Neural crest cell (in vitro differentiated cells): ENCODE measurements around the gene RNF11. TPM values are rescaled to one million over a fixed set of nuclear protein-coding genes. Genes with fewer than 3 reads are reported as not detected.

ENCODE experiments used
- DNase-seq: peaks from one replicate; pipeline ENCODE4 v3.0.0; 2021; ENCODE audit warnings: low read depth, mixed read lengths, low spot score
- H3K27ac Mint-ChIP-seq: one replicate; pipeline ENCODE4 v1.8.0; 2021; ENCODE audit warnings: mild to moderate bottlenecking, mixed read lengths; ENCODE audit not compliant: unreplicated experiment
- H3K27me3 Mint-ChIP-seq: 2 replicates; pipeline ENCODE4 v1.8.0; 2021; ENCODE audit warnings: low read depth, mild to moderate bottlenecking, mixed read lengths
- H3K36me3 Mint-ChIP-seq: 2 replicates; pipeline ENCODE4 v1.8.0; 2021; ENCODE audit warnings: low read depth, mild to moderate bottlenecking, mixed read lengths
- H3K4me1 Mint-ChIP-seq: 2 replicates; pipeline ENCODE4 v1.8.0; 2021; ENCODE audit warnings: mixed read lengths
- H3K4me3 Mint-ChIP-seq: one replicate; pipeline ENCODE4 v1.8.0; 2021; ENCODE audit warnings: mild to moderate bottlenecking, mixed read lengths
- H3K9me3 Mint-ChIP-seq: 2 replicates; pipeline ENCODE4 v1.8.0; 2021; ENCODE audit warnings: mixed read lengths
- CTCF ChIP-seq: fragments of 200-600 bp; sonication (generic); conservative IDR thresholded peaks from 2 replicates; pipeline ENCODE4 v1.5.0; 2021; ENCODE audit warnings: antibody characterized with exemption, mild to moderate bottlenecking
- total RNA-seq: library from RNA; stranded (reverse); gene quantifications from 2 replicates; pipeline ENCODE4 v1.2.1, GENCODE V29; 2021

Gene RNF11
- total RNA-seq, 1 donor from 2014 or later = 45.2 TPM

DNA sequence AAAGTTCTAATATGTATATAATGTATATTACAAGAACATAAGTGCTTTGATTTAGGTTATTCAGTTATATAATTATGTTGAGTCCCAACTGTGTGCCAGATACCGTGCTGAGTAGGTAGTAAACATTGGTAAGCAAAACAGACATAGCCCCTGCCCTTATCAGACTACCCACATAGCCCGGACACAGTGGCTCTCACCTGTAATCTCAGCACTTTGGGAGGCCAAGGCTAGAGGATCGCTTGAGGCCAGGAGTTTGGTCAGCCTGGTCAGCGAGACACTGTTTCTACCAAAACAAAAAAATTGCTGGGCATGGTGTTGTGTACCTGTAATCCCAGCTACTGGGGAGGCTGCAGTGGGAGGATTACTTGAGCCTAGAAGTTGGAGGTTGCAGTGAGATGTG, 30.7 kb downstream of the RNF11 start:
- no peak for TF ChIP-seq CTCF
- Mint-ChIP-seq H3K4me3 (no peak overlapping the region), H3K27me3 (no peaks in the 10 kb centered on the region), H3K36me3 (no peaks in the 10 kb centered on the region), H3K4me1 (peaks cover 11% of the 10 kb centered on the region), H3K27ac (no peak overlapping the region), H3K9me3 (no peaks in the 10 kb centered on the region)
- no peak for DNase-seq

DNA sequence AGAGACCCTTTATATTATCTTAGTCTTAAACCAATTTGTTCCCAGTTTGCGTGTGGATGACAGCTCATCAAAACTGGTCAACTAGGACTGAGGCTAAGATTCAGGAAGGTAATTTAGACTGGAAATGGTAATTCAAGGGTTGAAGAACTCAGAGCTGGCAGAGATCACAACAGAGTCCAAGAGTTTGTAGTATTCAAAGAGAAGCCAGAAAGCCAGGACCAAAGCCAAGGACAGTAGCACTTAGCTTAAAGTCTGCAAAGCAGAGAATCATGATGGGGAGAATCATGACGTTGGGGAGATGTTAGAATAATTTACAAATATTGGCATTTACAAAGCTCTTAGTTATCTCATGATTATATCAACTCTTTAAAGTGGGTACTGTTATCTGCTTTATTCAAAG, 32.6 kb downstream of the RNF11 start:
- no peak overlapping the region for H3K27ac Mint-ChIP-seq

GRCh38 chr1:51270751-51271150, 34.7 kb downstream of the RNF11 start:
- Mint-ChIP-seq H3K36me3 (peaks cover 3% of the 10 kb centered on the region), H3K4me1 (no peaks in the 10 kb centered on the region), H3K27ac (no peak overlapping the region), H3K4me3 (no peak overlapping the region), H3K27me3 (no peaks in the 10 kb centered on the region), H3K9me3 (no peaks in the 10 kb centered on the region)
- DNase-seq = no peak
- TF ChIP-seq CTCF = no peak

More for the DNA sequence above, 32.6 kb downstream of the RNF11 start:
- DNase-seq = no peak
- Mint-ChIP-seq H3K4me3 (no peak overlapping the region), H3K36me3 (no peaks in the 10 kb centered on the region), H3K9me3 (no peaks in the 10 kb centered on the region), H3K4me1 (peaks cover 7% of the 10 kb centered on the region), H3K27me3 (no peaks in the 10 kb centered on the region)
- TF ChIP-seq CTCF = no peak

DNA sequence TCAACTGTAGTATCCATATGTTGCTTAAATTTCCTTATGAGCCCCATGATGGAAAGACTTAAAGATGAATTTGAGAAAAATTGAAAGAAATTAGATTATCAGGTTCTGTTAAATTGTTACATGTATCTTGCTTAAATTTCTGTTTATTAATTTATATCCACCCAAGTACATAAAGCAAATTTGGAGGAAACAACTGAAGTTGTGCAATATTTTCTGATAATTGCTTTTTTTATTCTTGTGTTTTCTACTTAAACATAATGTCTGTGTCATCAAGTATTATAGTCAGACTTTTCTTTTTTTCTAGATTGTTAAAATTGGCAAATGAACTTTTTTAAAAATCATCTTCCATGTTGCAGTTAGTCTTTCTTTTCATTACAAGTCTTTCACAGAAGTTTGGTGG, 36.8 kb downstream of the RNF11 start:
- H3K4me3 Mint-ChIP-seq = no peak overlapping the region
- TF ChIP-seq CTCF = no peak
- H3K27me3 Mint-ChIP-seq = no peaks in the 10 kb centered on the region
- H3K4me1 Mint-ChIP-seq = no peaks in the 10 kb centered on the region
- no peak overlapping the region for H3K27ac Mint-ChIP-seq
- H3K36me3 Mint-ChIP-seq = peaks cover 3% of the 10 kb centered on the region
- H3K9me3 Mint-ChIP-seq = no peaks in the 10 kb centered on the region
- no peak for DNase-seq

- H3K4me1 Mint-ChIP-seq = no peaks in the 10 kb centered on the region
These were observed 38.6 kb downstream of the RNF11 start for GRCh38 chr1:51274676-51275075.

More at GRCh38 chr1:51274676-51275075, 38.6 kb downstream of the RNF11 start:
- Mint-ChIP-seq H3K27ac (no peak overlapping the region), H3K4me3 (no peak overlapping the region), H3K36me3 (peaks cover 3% of the 10 kb centered on the region), H3K27me3 (no peaks in the 10 kb centered on the region), H3K9me3 (no peaks in the 10 kb centered on the region)
- no peak for DNase-seq
- TF ChIP-seq CTCF = no peak
